ENCODE measurements around the gene SPATA31E1. TPM values are rescaled to one million over a fixed set of nuclear protein-coding genes. Genes with fewer than 3 reads are reported as not detected.

Gene SPATA31E1
- total RNA-seq, 2 donors from 2014 or later = not detected

GRCh38 chr9:87886933-87887505 lies 4.3 kb downstream of the SPATA31E1 start:
- Histone ChIP-seq H3K27ac (no peak overlapping the region), H3K4me3 (no peak overlapping the region), H3K9me3 (no peaks in the 10 kb centered on the region), H3K4me1 (no peaks in the 10 kb centered on the region), H3K36me3 (no peaks in the 10 kb centered on the region), H3K27me3 (no peaks in the 10 kb centered on the region)
- no peak for TF ChIP-seq CTCF (IDR thresholded peaks at IDR 0.05)
- DNase-seq (ENCODE audit: low spot score) = no peak

GRCh38 chr9:87887661-87888480 lies 5.2 kb downstream of the SPATA31E1 start:
- TF ChIP-seq CTCF (IDR thresholded peaks at IDR 0.05) = no peak
- Histone ChIP-seq H3K36me3 (no peaks in the 10 kb centered on the region), H3K27ac (no peak overlapping the region), H3K4me1 (no peaks in the 10 kb centered on the region), H3K4me3 (no peak overlapping the region), H3K9me3 (no peaks in the 10 kb centered on the region), H3K27me3 (no peaks in the 10 kb centered on the region)
- DNase-seq (ENCODE audit: low spot score) = no peak

- no peaks in the 10 kb centered on the region for H3K27me3 ChIP-seq
- no peaks in the 10 kb centered on the region for H3K9me3 ChIP-seq
- no peak overlapping the region for H3K27ac ChIP-seq
- H3K4me1 ChIP-seq = no peaks in the 10 kb centered on the region
- DNase-seq (ENCODE audit: low spot score) = no peak
- H3K36me3 ChIP-seq = no peaks in the 10 kb centered on the region
- no peak for TF ChIP-seq CTCF (IDR thresholded peaks at IDR 0.05)
- H3K4me3 ChIP-seq = no peak overlapping the region
Measured at GRCh38 chr9:87888501-87888900, 5.8 kb downstream of the SPATA31E1 start.

- no peaks in the 10 kb centered on the region for H3K36me3 ChIP-seq
- no peak for TF ChIP-seq CTCF (IDR thresholded peaks at IDR 0.05)
- no peaks in the 10 kb centered on the region for H3K27me3 ChIP-seq
- no peaks in the 10 kb centered on the region for H3K4me1 ChIP-seq
- DNase-seq (ENCODE audit: low spot score) = no peak
- H3K9me3 ChIP-seq = no peaks in the 10 kb centered on the region
- no peak overlapping the region for H3K27ac ChIP-seq
- no peak overlapping the region for H3K4me3 ChIP-seq
Measured at GRCh38 chr9:87889065-87889881, 6.6 kb downstream of the SPATA31E1 start.

GRCh38 chr9:87889882-87890252 lies 7.2 kb downstream of the SPATA31E1 start:
- Histone ChIP-seq H3K4me3 (no peak overlapping the region), H3K27me3 (no peaks in the 10 kb centered on the region), H3K36me3 (no peaks in the 10 kb centered on the region), H3K27ac (no peak overlapping the region), H3K4me1 (no peaks in the 10 kb centered on the region), H3K9me3 (no peaks in the 10 kb centered on the region)
- DNase-seq (ENCODE audit: low spot score) = no peak
- no peak for TF ChIP-seq CTCF (IDR thresholded peaks at IDR 0.05)

Measured in right atrium auricular region (tissue), 2 donors.